ENCODE data around the gene WNK4. TPM values are rescaled to one million over a fixed set of nuclear protein-coding genes. Genes with fewer than 3 reads are reported as not detected.

The WNK4 gene
- total RNA-seq, 1 donor from 2014 or later, result 1.2 TPM

DNA sequence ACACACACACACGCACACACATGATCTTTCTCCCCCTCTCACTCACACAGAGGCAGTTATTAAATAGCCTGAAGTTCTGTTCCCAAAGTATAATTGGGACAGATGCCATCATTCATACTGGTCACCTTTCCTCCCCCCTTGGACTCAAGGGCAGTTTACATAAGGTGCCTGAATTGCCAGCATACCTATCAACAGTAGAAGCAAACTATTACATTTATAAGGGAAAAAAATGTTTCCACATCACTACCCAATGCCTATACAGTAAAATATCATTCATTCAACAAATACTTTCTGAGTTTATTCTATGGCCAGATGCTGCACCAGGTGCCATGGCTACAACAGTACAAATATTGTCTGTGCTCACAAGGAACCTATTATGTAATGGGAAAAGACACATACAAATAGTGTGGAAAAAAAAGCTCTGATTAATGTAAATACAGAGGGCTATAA lies 24.5 kb downstream of the WNK4 start:
- intact Hi-C loops (cut with DNase I), result no loop called here
- no peak overlapping the region for H3K27ac ChIP-seq
- TF ChIP-seq CTCF (IDR thresholded peaks at IDR 0.05), result no peak
- TF ChIP-seq POLR2A (IDR thresholded peaks at IDR 0.05), result no peak
- TF ChIP-seq POLR2AphosphoS5 (IDR thresholded peaks at IDR 0.05; ENCODE audit: insufficient read depth in 1 of 2, low read depth in 1 of 2), result no peak
- no peak for DNase-seq (ENCODE audit: extremely low spot score in 2 of 2)
- no peaks in the 10 kb centered on the region for H3K9me3 ChIP-seq
- peaks cover 0 to 9% of the 10 kb centered on the region in 2 donors for H3K36me3 ChIP-seq
- no peaks in the 10 kb centered on the region for H3K4me1 ChIP-seq
- H3K27me3 ChIP-seq, result no peaks in the 10 kb centered on the region
- no peak overlapping the region for H3K4me3 ChIP-seq

DNA sequence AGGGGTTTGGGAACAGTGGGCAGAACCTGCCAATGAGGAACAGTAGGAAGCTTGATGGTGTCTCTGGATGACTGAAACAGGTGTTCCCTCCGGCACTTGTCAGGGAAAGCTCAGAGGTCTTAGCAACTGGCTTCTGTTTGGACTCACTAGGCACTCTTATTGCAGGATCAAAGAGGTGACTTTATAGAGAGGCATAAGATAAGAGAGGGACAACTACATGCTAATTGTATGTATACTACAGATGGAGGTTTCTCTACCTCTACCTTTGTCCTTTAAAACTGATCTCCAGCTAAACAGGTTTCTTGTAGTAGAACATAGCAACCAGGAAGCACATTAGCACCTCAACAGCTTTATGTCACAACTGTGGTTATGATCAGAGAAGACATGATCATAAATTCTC lies 25.8 kb downstream of the WNK4 start:
- no peak overlapping the region for H3K4me3 ChIP-seq
- peaks cover 0 to 22% of the 10 kb centered on the region in 2 donors for H3K36me3 ChIP-seq
- no peak overlapping the region for H3K27ac ChIP-seq
- intact Hi-C loops (cut with DNase I), result no loop called here
- no peaks in the 10 kb centered on the region for H3K27me3 ChIP-seq
- no peaks in the 10 kb centered on the region for H3K4me1 ChIP-seq
- no peak for DNase-seq (ENCODE audit: extremely low spot score in 2 of 2)
- no peak for TF ChIP-seq POLR2A (IDR thresholded peaks at IDR 0.05)
- TF ChIP-seq CTCF (IDR thresholded peaks at IDR 0.05), result no peak
- no peaks in the 10 kb centered on the region for H3K9me3 ChIP-seq

DNA sequence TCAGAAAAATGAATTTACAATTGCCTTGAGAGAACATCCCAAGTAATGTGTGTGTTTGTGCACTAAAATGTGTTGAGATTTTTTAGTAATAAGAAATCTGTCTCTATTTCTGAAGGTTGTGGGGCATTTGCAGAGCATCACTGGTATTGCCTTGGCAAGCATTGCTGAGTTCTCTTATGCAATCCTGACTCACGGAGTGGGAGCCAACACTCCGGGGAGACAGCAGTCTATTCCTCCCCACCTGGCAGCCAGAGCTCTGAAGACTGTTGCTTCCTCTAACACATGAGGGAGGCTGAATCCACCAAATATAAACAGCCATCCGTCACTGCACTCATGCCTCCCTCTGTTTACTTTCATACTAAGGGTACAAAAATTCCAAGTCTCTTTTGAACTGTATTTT lies 28.8 kb downstream of the WNK4 start:
- no peaks in the 10 kb centered on the region for H3K27me3 ChIP-seq
- H3K36me3 ChIP-seq, result peaks cover 0 to 41% of the 10 kb centered on the region in 2 donors
- intact Hi-C loops (cut with DNase I), result no loop called here
- no peaks in the 10 kb centered on the region for H3K4me1 ChIP-seq
- no peak for TF ChIP-seq POLR2A (IDR thresholded peaks at IDR 0.05)
- no peak for TF ChIP-seq CTCF (IDR thresholded peaks at IDR 0.05)
- TF ChIP-seq POLR2AphosphoS5 (IDR thresholded peaks at IDR 0.05; ENCODE audit: insufficient read depth in 1 of 2, low read depth in 1 of 2), result no peak
- no peak for DNase-seq (ENCODE audit: extremely low spot score in 2 of 2)
- no peak overlapping the region for H3K4me3 ChIP-seq
- H3K9me3 ChIP-seq, result no peaks in the 10 kb centered on the region
- no peak overlapping the region for H3K27ac ChIP-seq

GRCh38 chr17:42814633-42815399 lies 34.4 kb downstream of the WNK4 start:
- Histone ChIP-seq H3K27me3 (no peaks in the 10 kb centered on the region), H3K27ac (no peak overlapping the region), H3K9me3 (no peaks in the 10 kb centered on the region), H3K36me3 (peaks cover 0 to 83% of the 10 kb centered on the region in 2 donors), H3K4me1 (no peaks in the 10 kb centered on the region), H3K4me3 (no peak overlapping the region)
- no peak for DNase-seq (ENCODE audit: extremely low spot score in 2 of 2)
- TF ChIP-seq POLR2AphosphoS5 (IDR thresholded peaks at IDR 0.05; ENCODE audit: insufficient read depth in 1 of 2, low read depth in 1 of 2) (no peak), CTCF (IDR thresholded peaks at IDR 0.05) (no peak), POLR2A (IDR thresholded peaks at IDR 0.05) (no peak)
- intact Hi-C loops (cut with DNase I), result loop anchor here (10.0 kb wide), 1 partner anchor 110 kb away; no protein-coding TSS in a partner anchor

- no peak overlapping the region for H3K27ac ChIP-seq
- H3K4me3 ChIP-seq, result no peak overlapping the region
- DNase-seq (ENCODE audit: extremely low spot score in 2 of 2), result no peak
- H3K9me3 ChIP-seq, result no peaks in the 10 kb centered on the region
- H3K27me3 ChIP-seq, result no peaks in the 10 kb centered on the region
- H3K4me1 ChIP-seq, result peaks cover 9% of the 10 kb centered on the region
- intact Hi-C loops (cut with DNase I), result loop anchor here (10.0 kb wide), 1 partner anchor 113 kb away; no protein-coding TSS in a partner anchor
- TF ChIP-seq POLR2AphosphoS5 (IDR thresholded peaks at IDR 0.05; ENCODE audit: insufficient read depth in 1 of 2, low read depth in 1 of 2), result no peak
- no peak for TF ChIP-seq POLR2A (IDR thresholded peaks at IDR 0.05)
- TF ChIP-seq CTCF (IDR thresholded peaks at IDR 0.05), result no peak
- peaks cover 0 to 73% of the 10 kb centered on the region in 2 donors for H3K36me3 ChIP-seq
Measured at GRCh38 chr17:42817866-42818265, 37.5 kb downstream of the WNK4 start.
